Body of pancreas (tissue), 4 donors: ENCODE data around the gene SLC23A3.

Source experiments
- POLR2A ChIP-seq, 3 donors: fragments of 450-650 bp; IDR thresholded peaks; one replicate each; pipeline ENCODE4 v1.6.1; 2016; ENCODE audit warnings: antibody characterized with exemption in 3 of 3, mild to moderate bottlenecking in 2 of 3
- TF ChIP-seq, protein P1 (sequence below), 7 experiments: fragments of 450-650 bp in 4 of 7; fragments of 200-600 bp in 3 of 7; sonication (generic) in 3 of 7; IDR thresholded peaks; one replicate each; pipeline ENCODE4 v1.5.1; 2016 to 2019; ENCODE audit warnings: antibody characterized with exemption in 7 of 7

DNA sequence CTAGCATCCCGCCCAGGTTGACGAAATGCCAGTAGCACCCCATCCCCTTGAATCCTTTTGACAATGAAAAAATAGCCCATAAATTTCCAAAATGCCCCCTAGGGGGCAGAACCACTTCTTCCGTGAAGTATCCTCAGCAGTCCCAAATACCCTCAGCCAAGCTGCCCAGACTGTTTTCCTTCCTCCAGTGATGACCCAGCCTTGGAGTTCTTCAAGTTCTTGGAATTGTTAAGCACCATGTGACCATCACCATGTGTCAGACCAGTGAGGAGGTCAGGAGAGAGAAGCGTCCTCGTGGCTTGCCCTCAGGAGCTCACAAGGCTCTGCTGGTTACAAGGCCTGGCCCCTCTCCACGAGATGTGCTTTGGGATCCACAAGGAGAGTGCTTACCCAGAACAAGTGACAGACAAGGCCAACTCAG lies 1.4 kb upstream of the SLC23A3 start:
- TF ChIP-seq, protein P1, sequence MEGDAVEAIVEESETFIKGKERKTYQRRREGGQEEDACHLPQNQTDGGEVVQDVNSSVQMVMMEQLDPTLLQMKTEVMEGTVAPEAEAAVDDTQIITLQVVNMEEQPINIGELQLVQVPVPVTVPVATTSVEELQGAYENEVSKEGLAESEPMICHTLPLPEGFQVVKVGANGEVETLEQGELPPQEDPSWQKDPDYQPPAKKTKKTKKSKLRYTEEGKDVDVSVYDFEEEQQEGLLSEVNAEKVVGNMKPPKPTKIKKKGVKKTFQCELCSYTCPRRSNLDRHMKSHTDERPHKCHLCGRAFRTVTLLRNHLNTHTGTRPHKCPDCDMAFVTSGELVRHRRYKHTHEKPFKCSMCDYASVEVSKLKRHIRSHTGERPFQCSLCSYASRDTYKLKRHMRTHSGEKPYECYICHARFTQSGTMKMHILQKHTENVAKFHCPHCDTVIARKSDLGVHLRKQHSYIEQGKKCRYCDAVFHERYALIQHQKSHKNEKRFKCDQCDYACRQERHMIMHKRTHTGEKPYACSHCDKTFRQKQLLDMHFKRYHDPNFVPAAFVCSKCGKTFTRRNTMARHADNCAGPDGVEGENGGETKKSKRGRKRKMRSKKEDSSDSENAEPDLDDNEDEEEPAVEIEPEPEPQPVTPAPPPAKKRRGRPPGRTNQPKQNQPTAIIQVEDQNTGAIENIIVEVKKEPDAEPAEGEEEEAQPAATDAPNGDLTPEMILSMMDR (IDR thresholded peaks at IDR 0.05) = peak; percentile 51 to 70 (median 64)
- TF ChIP-seq POLR2A (IDR thresholded peaks at IDR 0.05) = no peak
